Neural progenitor cell (in vitro differentiated cells): ENCODE data around the gene GAS5.

Experiments used
- CTCF ChIP-seq: fragments of 200-600 bp; sonication (generic); IDR thresholded peaks from 2 replicates; pipeline ENCODE4 v1.5.1; 2017; ENCODE audit warnings: antibody characterized with exemption, mild to moderate bottlenecking
- EZH2phosphoT487 ChIP-seq: fragments of 200-600 bp; sonication (generic); IDR thresholded peaks from 2 replicates; pipeline ENCODE4 v1.6.1; 2017; ENCODE audit warnings: antibody characterized with exemption

GRCh38 chr1:173887627-173888026, 19.8 kb upstream of the GAS5 start:
- no peak for TF ChIP-seq CTCF
- TF ChIP-seq EZH2phosphoT487, result no peak
